HEK293 (cell line): ENCODE results near the gene FAM43A.

Experiments
- CTCF ChIA-PET: fragments of 350-600 bp; formaldehyde crosslinking; extraction: SDS; loops from one replicate; lab custom pipeline; 2021; ENCODE audit warnings: antibody characterized with exemption; lab: Yijun Ruan, JAX
- POLR2A ChIA-PET: fragments of 300-600 bp; formaldehyde crosslinking; extraction: SDS; loops from one replicate; lab custom pipeline; 2020; ENCODE audit warnings: antibody characterized with exemption, inconsistent platforms; lab: Yijun Ruan, JAX
- H3K27ac ChIP-seq: fragments of 200-500 bp; sonication (Bioruptor generic); 2 replicates; pipeline ENCODE4 v1.5.1; 2014; ENCODE audit warnings: low read depth, low read length, control low read depth, inconsistent platforms; ENCODE audit errors: extremely low read depth
- H3K36me3 ChIP-seq, 2 experiments: fragments of 200-500 bp in 1 of 2; sonication (Bioruptor generic) in 1 of 2; 1 replicate in 1 of 2; 2 replicates in 1 of 2; pipeline ENCODE4 v1.5.1; 2014 to 2017; ENCODE audit warnings: inconsistent platforms in 2 of 2, low read length in 2 of 2; ENCODE audit not compliant: control insufficient read depth in 2 of 2, insufficient read depth in 1 of 2
- H3K4me1 ChIP-seq: fragments of 200-500 bp; sonication (Bioruptor generic); 2 replicates; pipeline ENCODE4 v1.5.1; 2014; ENCODE audit warnings: mild to moderate bottlenecking, low read length, inconsistent platforms; ENCODE audit not compliant: control insufficient read depth, insufficient read depth
- H3K4me3 ChIP-seq: 2 replicates; pipeline ENCODE4 v1.5.1; 2011; ENCODE audit warnings: low read depth, mild to moderate bottlenecking, control low read depth, low read length, moderate library complexity
- H3K9me3 ChIP-seq: fragments of 200-500 bp; sonication (Bioruptor generic); 2 replicates; pipeline ENCODE4 v1.5.1; 2014; ENCODE audit warnings: low read depth, low read length, inconsistent platforms; ENCODE audit not compliant: control insufficient read depth, insufficient read depth
- BCL11B ChIP-seq: fragments of 450-650 bp; formaldehyde crosslinking; IDR thresholded peaks from 2 replicates; pipeline ENCODE4 v1.5.1; 2016; ENCODE audit warnings: low read depth, missing biosample characterization, missing genetic modification characterization
- EGR2 ChIP-seq: fragments of 450-650 bp; formaldehyde crosslinking; IDR thresholded peaks from 2 replicates; pipeline ENCODE4 v1.5.1; 2016; ENCODE audit warnings: low read depth, missing biosample characterization, missing genetic modification characterization
- GLIS1 ChIP-seq: fragments of 450-650 bp; formaldehyde crosslinking; IDR thresholded peaks from 2 replicates; pipeline ENCODE4 v1.5.1; 2016; ENCODE audit warnings: missing biosample characterization, missing genetic modification characterization
- GLIS2 ChIP-seq: fragments of 450-650 bp; formaldehyde crosslinking; IDR thresholded peaks from 2 replicates; pipeline ENCODE4 v1.5.1; 2016; ENCODE audit warnings: missing biosample characterization, missing genetic modification characterization
- HOXA7 ChIP-seq: sonication (generic); formaldehyde crosslinking; IDR thresholded peaks from 2 replicates; pipeline ENCODE4 v1.8.1; 2022; ENCODE audit warnings: missing genetic modification reagents, borderline replicate concordance
- HOXC10 ChIP-seq: sonication (generic); formaldehyde crosslinking; IDR thresholded peaks from 2 replicates; pipeline ENCODE4 v1.8.1; 2023; ENCODE audit warnings: mild to moderate bottlenecking, missing genetic modification reagents
- MEIS1 ChIP-seq: sonication (generic); formaldehyde crosslinking; IDR thresholded peaks from 2 replicates; pipeline ENCODE4 v1.8.1; 2022; ENCODE audit warnings: missing genetic modification reagents, mild to moderate bottlenecking, borderline replicate concordance
- PRDM1 ChIP-seq: fragments of 450-650 bp; formaldehyde crosslinking; IDR thresholded peaks from 2 replicates; pipeline ENCODE4; 2016; ENCODE audit warnings: missing biosample characterization, missing genetic modification characterization
- SETDB1 ChIP-seq: IDR thresholded peaks from one replicate; pipeline ENCODE4 v1.6.1; 2017; ENCODE audit warnings: mild to moderate bottlenecking, low read length, moderate library complexity, mixed read lengths; ENCODE audit not compliant: insufficient read length
- ZFHX2 ChIP-seq: fragments of 450-650 bp; formaldehyde crosslinking; conservative IDR thresholded peaks from 2 replicates; pipeline ENCODE4 v1.5.1; 2016; ENCODE audit warnings: missing biosample characterization, missing genetic modification characterization
- ZFP41 ChIP-seq: fragments of 450-650 bp; formaldehyde crosslinking; IDR thresholded peaks from 2 replicates; pipeline ENCODE4 v1.5.1; 2016; ENCODE audit warnings: missing biosample characterization, missing genetic modification characterization, borderline replicate concordance
- ZNF175 ChIP-seq: fragments of 450-650 bp; formaldehyde crosslinking; IDR thresholded peaks from 2 replicates; pipeline ENCODE4 v1.5.1; 2016; ENCODE audit warnings: missing biosample characterization, missing genetic modification characterization
- ZNF2 ChIP-seq: fragments of 450-650 bp; formaldehyde crosslinking; IDR thresholded peaks from 2 replicates; pipeline ENCODE4 v1.5.1; 2016; ENCODE audit warnings: missing biosample characterization, missing genetic modification characterization
- ZNF221 ChIP-seq: fragments of 450-650 bp; formaldehyde crosslinking; IDR thresholded peaks from 2 replicates; pipeline ENCODE4 v1.5.1; 2017; ENCODE audit warnings: missing biosample characterization, missing genetic modification characterization, borderline replicate concordance
- ZNF335 ChIP-seq: fragments of 450-650 bp; formaldehyde crosslinking; conservative IDR thresholded peaks from 2 replicates; pipeline ENCODE4 v1.5.1; 2016; ENCODE audit warnings: missing biosample characterization, missing genetic modification characterization
- ZNF426 ChIP-seq: fragments of 450-650 bp; formaldehyde crosslinking; IDR thresholded peaks from 2 replicates; pipeline ENCODE4 v1.5.1; 2017; ENCODE audit warnings: missing biosample characterization, missing genetic modification characterization, mild to moderate bottlenecking, inconsistent platforms, moderate library complexity
- ZNF433 ChIP-seq: fragments of 450-650 bp; formaldehyde crosslinking; IDR thresholded peaks from 2 replicates; pipeline ENCODE4 v1.5.1; 2016; ENCODE audit warnings: missing biosample characterization, missing genetic modification characterization, low read depth
- ZNF48 ChIP-seq: fragments of 450-650 bp; formaldehyde crosslinking; IDR thresholded peaks from 2 replicates; pipeline ENCODE4 v1.5.1; 2016; ENCODE audit warnings: missing biosample characterization, missing genetic modification characterization
- ZNF549 ChIP-seq: fragments of 450-650 bp; IDR thresholded peaks from 2 replicates; pipeline ENCODE4 v1.5.1; 2018; ENCODE audit warnings: missing biosample characterization, missing genetic modification characterization, mild to moderate bottlenecking, inconsistent platforms, moderate library complexity
- ZNF561 ChIP-seq: fragments of 450-650 bp; IDR thresholded peaks from 2 replicates; pipeline ENCODE4 v1.5.1; 2018; ENCODE audit warnings: missing biosample characterization, missing genetic modification characterization, borderline replicate concordance
- ZNF621 ChIP-seq: fragments of 450-650 bp; formaldehyde crosslinking; IDR thresholded peaks from 2 replicates; pipeline ENCODE4 v1.5.1; 2017; ENCODE audit warnings: missing biosample characterization, missing genetic modification characterization
- ZNF747 ChIP-seq: fragments of 450-650 bp; formaldehyde crosslinking; IDR thresholded peaks from 2 replicates; pipeline ENCODE4 v1.5.1; 2016; ENCODE audit warnings: missing biosample characterization, missing genetic modification characterization
- ZNF830 ChIP-seq: fragments of 450-650 bp; IDR thresholded peaks from 2 replicates; pipeline ENCODE4 v1.5.0; 2018; ENCODE audit warnings: missing biosample characterization, missing genetic modification characterization, low read depth, mild to moderate bottlenecking, moderate library complexity
- ZNF837 ChIP-seq: fragments of 450-650 bp; formaldehyde crosslinking; IDR thresholded peaks from 2 replicates; pipeline ENCODE4 v1.5.1; 2016; ENCODE audit warnings: missing biosample characterization, missing genetic modification characterization
- ZSCAN23 ChIP-seq: fragments of 450-650 bp; formaldehyde crosslinking; IDR thresholded peaks from 2 replicates; pipeline ENCODE4 v1.5.1; 2016; ENCODE audit warnings: missing biosample characterization, missing genetic modification characterization
- TF ChIP-seq, protein P1 (sequence below): fragments of 450-650 bp; formaldehyde crosslinking; IDR thresholded peaks from 2 replicates; pipeline ENCODE4 v1.5.1; 2017; ENCODE audit warnings: missing biosample characterization, missing genetic modification characterization
- TF ChIP-seq, protein P2 (sequence below): fragments of 450-650 bp; formaldehyde crosslinking; IDR thresholded peaks from 2 replicates; pipeline ENCODE4 v1.5.1; 2016; ENCODE audit warnings: missing biosample characterization, missing genetic modification characterization
- TF ChIP-seq, protein P3 (sequence below): fragments of 450-650 bp; formaldehyde crosslinking; optimal IDR thresholded peaks from 2 replicates; pipeline ENCODE3; 2016; ENCODE audit warnings: missing biosample characterization, mild to moderate bottlenecking, missing genetic modification characterization
- TF ChIP-seq, protein P4 (sequence below): fragments of 450-650 bp; formaldehyde crosslinking; IDR thresholded peaks from 2 replicates; pipeline ENCODE4 v1.5.1; 2016; ENCODE audit warnings: missing biosample characterization, missing genetic modification characterization, low read depth
- TF ChIP-seq, protein P5 (sequence below): fragments of 450-650 bp; formaldehyde crosslinking; IDR thresholded peaks from 2 replicates; pipeline ENCODE4 v1.5.1; 2017; ENCODE audit warnings: missing biosample characterization, missing genetic modification characterization

The FAM43A gene

DNA sequence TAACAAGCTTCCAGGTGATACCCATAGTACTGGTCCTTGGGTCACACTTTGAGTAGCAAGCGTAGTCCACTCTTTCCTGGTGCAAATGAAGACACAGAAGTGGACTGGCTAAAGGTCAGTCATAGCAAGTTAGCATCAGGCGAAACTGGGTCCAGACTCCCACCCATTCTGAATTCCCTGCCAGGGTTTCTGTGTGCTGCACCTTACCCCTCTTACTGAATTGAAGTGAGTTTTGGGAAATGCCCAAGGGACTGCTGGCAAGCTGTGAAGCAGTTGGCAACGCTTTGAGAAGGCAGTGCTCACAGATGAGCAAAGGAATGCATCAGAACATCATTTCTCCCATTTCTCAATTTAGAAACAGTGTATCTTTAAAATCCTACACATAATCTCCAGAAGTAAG, 11.9 kb upstream of the FAM43A start:
- no peak overlapping the region for H3K27ac ChIP-seq
- CTCF ChIA-PET = interaction anchor here (1.0 to 4.6 kb wide), 2 partner anchors 9 to 433 kb away, joined by 3 to 32 read pairs; no protein-coding TSS in a partner anchor
- POLR2A ChIA-PET = no interaction called here
- TF ChIP-seq, protein P1, sequence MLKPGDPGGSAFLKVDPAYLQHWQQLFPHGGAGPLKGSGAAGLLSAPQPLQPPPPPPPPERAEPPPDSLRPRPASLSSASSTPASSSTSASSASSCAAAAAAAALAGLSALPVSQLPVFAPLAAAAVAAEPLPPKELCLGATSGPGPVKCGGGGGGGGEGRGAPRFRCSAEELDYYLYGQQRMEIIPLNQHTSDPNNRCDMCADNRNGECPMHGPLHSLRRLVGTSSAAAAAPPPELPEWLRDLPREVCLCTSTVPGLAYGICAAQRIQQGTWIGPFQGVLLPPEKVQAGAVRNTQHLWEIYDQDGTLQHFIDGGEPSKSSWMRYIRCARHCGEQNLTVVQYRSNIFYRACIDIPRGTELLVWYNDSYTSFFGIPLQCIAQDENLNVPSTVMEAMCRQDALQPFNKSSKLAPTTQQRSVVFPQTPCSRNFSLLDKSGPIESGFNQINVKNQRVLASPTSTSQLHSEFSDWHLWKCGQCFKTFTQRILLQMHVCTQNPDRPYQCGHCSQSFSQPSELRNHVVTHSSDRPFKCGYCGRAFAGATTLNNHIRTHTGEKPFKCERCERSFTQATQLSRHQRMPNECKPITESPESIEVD (tag by site-specific recombination) = no peak
- TF ChIP-seq ZNF335 (tag by site-specific recombination) (no peak), ZSCAN23 (tag by site-specific recombination) (no peak), ZNF621 (tag by site-specific recombination) (no peak), ZNF837 (tag by site-specific recombination) (no peak), ZNF426 (tag by site-specific recombination) (no peak), BCL11B (tag by site-specific recombination) (no peak), ZNF747 (tag by site-specific recombination) (no peak), GLIS2 (no peak), ZNF561 (no peak), ZNF830 (no peak), ZNF48 (no peak), ZFP41 (tag by site-specific recombination) (no peak), ZNF433 (no peak), ZNF549 (no peak), SETDB1 (no peak), ZNF2 (tag by site-specific recombination) (no peak)
- TF ChIP-seq, protein P2, sequence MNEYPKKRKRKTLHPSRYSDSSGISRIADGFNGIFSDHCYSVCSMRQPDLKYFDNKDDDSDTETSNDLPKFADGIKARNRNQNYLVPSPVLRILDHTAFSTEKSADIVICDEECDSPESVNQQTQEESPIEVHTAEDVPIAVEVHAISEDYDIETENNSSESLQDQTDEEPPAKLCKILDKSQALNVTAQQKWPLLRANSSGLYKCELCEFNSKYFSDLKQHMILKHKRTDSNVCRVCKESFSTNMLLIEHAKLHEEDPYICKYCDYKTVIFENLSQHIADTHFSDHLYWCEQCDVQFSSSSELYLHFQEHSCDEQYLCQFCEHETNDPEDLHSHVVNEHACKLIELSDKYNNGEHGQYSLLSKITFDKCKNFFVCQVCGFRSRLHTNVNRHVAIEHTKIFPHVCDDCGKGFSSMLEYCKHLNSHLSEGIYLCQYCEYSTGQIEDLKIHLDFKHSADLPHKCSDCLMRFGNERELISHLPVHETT (tag by site-specific recombination) = no peak
- TF ChIP-seq, protein P3, sequence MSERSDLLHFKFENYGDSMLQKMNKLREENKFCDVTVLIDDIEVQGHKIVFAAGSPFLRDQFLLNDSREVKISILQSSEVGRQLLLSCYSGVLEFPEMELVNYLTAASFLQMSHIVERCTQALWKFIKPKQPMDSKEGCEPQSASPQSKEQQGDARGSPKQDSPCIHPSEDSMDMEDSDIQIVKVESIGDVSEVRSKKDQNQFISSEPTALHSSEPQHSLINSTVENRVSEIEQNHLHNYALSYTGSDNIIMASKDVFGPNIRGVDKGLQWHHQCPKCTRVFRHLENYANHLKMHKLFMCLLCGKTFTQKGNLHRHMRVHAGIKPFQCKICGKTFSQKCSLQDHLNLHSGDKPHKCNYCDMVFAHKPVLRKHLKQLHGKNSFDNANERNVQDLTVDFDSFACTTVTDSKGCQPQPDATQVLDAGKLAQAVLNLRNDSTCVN (tag by site-specific recombination) = no peak
- peaks cover 0 to 13% of the 10 kb centered on the region in 2 experiments; a peak in 2 of 3 replicates for H3K36me3 ChIP-seq
- no peak overlapping the region for H3K4me3 ChIP-seq
- H3K9me3 ChIP-seq = no peaks in the 10 kb centered on the region
- H3K4me1 ChIP-seq = no peaks in the 10 kb centered on the region

DNA sequence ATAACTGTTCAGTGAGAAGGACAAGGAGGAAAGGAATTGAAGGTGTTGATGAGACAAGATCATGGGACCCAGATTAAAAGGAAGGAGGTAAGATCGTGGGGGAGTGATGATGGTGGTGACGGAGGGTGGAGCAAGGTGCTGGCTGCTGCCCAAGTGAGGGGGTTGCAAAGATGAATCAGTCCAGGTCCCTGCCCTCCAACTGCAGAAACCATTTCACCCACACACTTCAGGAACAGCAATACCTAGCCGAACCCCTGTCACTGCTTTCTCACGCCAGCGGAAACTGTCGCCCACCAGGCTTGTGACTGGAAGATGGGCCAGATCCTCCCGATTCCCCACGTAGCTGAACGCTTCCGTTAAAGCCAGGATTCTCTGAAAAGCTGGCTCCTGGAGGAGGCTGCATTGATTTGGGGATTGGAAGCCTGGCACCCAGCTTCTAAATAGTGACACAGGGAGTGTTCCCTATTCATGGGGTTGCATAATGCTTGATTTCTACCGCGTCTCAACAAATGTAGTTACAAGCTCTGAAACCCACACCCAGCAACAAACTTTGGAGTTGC, 10.5 kb upstream of the FAM43A start:
- Histone ChIP-seq H3K27ac (no peak overlapping the region), H3K4me3 (no peak overlapping the region), H3K36me3 (no peaks in the 10 kb centered on the region), H3K4me1 (no peaks in the 10 kb centered on the region), H3K9me3 (no peaks in the 10 kb centered on the region)
- CTCF ChIA-PET = interaction anchor here (0.6 kb wide), 2 partner anchors 360 to 438 kb away, joined by 3 to 5 read pairs; no protein-coding TSS in a partner anchor
- TF ChIP-seq GLIS2 = 0 out of 2 replicates have a peak, but pooled peaks have one; percentile 27
- TF ChIP-seq ZNF221 (tag by site-specific recombination) = no peak
- no peak for TF ChIP-seq HOXA7 (CRISPR knock-in tag)
- no peak for TF ChIP-seq MEIS1 (CRISPR knock-in tag)
- peak; percentile 40; the same call in 1 of the 2 replicates for TF ChIP-seq PRDM1 (tag by site-specific recombination)
- TF ChIP-seq HOXC10 = no peak
- TF ChIP-seq, protein P4, sequence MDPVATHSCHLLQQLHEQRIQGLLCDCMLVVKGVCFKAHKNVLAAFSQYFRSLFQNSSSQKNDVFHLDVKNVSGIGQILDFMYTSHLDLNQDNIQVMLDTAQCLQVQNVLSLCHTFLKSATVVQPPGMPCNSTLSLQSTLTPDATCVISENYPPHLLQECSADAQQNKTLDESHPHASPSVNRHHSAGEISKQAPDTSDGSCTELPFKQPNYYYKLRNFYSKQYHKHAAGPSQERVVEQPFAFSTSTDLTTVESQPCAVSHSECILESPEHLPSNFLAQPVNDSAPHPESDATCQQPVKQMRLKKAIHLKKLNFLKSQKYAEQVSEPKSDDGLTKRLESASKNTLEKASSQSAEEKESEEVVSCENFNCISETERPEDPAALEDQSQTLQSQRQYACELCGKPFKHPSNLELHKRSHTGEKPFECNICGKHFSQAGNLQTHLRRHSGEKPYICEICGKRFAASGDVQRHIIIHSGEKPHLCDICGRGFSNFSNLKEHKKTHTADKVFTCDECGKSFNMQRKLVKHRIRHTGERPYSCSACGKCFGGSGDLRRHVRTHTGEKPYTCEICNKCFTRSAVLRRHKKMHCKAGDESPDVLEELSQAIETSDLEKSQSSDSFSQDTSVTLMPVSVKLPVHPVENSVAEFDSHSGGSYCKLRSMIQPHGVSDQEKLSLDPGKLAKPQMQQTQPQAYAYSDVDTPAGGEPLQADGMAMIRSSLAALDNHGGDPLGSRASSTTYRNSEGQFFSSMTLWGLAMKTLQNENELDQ = no peak
- TF ChIP-seq, protein P5, sequence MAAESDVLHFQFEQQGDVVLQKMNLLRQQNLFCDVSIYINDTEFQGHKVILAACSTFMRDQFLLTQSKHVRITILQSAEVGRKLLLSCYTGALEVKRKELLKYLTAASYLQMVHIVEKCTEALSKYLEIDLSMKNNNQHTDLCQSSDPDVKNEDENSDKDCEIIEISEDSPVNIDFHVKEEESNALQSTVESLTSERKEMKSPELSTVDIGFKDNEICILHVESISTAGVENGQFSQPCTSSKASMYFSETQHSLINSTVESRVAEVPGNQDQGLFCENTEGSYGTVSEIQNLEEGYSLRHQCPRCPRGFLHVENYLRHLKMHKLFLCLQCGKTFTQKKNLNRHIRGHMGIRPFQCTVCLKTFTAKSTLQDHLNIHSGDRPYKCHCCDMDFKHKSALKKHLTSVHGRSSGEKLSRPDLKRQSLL (tag by site-specific recombination) = no peak
- no peak for TF ChIP-seq GLIS1
- peak; percentile 95 for TF ChIP-seq ZFHX2 (tag by site-specific recombination)
- no peak for TF ChIP-seq ZNF830
- TF ChIP-seq ZNF175 (tag by site-specific recombination) = no peak
- peak; percentile 94 for TF ChIP-seq EGR2
- POLR2A ChIA-PET = interaction anchor here (0.6 kb wide), 1 partner anchor 148 kb away, joined by 5 read pairs; no protein-coding TSS in a partner anchor
